Right atrium auricular region (tissue), 2 donors: Measurements from ENCODE around the gene SC5D. TPM values are rescaled to one million over a fixed set of nuclear protein-coding genes. Genes with fewer than 3 reads are reported as not detected.
A peak's percentile ranks its signal among the peaks of the same experiment; 100 is the strongest.

Source experiments
- DNase-seq: peaks from one replicate; pipeline ENCODE4 v3.0.0-alpha.2; 2019; ENCODE audit warnings: low spot score
- H3K27ac ChIP-seq, 2 donors: fragments of 200-600 bp; sonication (generic); 1 replicate in 1 of 2; 2 replicates in 1 of 2; pipeline ENCODE4 v1.5.1; 2016 to 2019
- H3K27me3 ChIP-seq, 2 donors: fragments of 200-600 bp; sonication (generic); one replicate each; pipeline versions ENCODE4 v1.5.1 to v1.6.0; 2017 to 2019
- H3K36me3 ChIP-seq: fragments of 200-600 bp; sonication (generic); one replicate; pipeline ENCODE4 v1.5.1; 2016
- H3K4me1 ChIP-seq, 2 donors: fragments of 200-600 bp; sonication (generic); one replicate each; pipeline versions ENCODE4 v1.5.1 to v1.6.0; 2017 to 2019
- H3K4me3 ChIP-seq, 2 donors: fragments of 200-600 bp; sonication (generic); 1 replicate in 1 of 2; 2 replicates in 1 of 2; pipeline ENCODE4 v1.5.1; 2017 to 2019; ENCODE audit warnings: mild to moderate bottlenecking in 1 of 2, moderate library complexity in 1 of 2
- H3K9me3 ChIP-seq, 2 donors: fragments of 200-600 bp; sonication (generic); one replicate each; pipeline ENCODE4 v1.5.1; 2019
- CTCF ChIP-seq, 2 donors: fragments of 200-600 bp; sonication (generic); IDR thresholded peaks; one replicate each; pipeline ENCODE4 v1.5.1; 2019; ENCODE audit warnings: antibody characterized with exemption in 2 of 2
- total RNA-seq, 2 donors: library from RNA; depleted of rRNA; stranded (reverse); fragments of >200 nt; gene quantifications; one replicate each; pipeline ENCODE4 v1.1.0, GENCODE V29; 2016

Gene SC5D
- total RNA-seq, 2 donors from 2014 or later, result 21.6 to 22.1 TPM

- TF ChIP-seq CTCF (IDR thresholded peaks at IDR 0.05), result no peak
- Histone ChIP-seq H3K27ac (no peak overlapping the region), H3K9me3 (no peaks in the 10 kb centered on the region), H3K27me3 (no peaks in the 10 kb centered on the region), H3K36me3 (no peaks in the 10 kb centered on the region), H3K4me1 (no peaks in the 10 kb centered on the region), H3K4me3 (no peak overlapping the region)
- DNase-seq, result no peak
Measured at GRCh38 chr11:121281698-121282097, 10.9 kb upstream of the SC5D start.

GRCh38 chr11:121282386-121282785, 10.2 kb upstream of the SC5D start:
- H3K9me3 ChIP-seq, result no peaks in the 10 kb centered on the region
- no peak overlapping the region for H3K27ac ChIP-seq
- TF ChIP-seq CTCF (IDR thresholded peaks at IDR 0.05), result no peak
- H3K36me3 ChIP-seq, result no peaks in the 10 kb centered on the region
- no peak for DNase-seq
- no peaks in the 10 kb centered on the region for H3K4me1 ChIP-seq
- no peak overlapping the region for H3K4me3 ChIP-seq
- H3K27me3 ChIP-seq, result no peaks in the 10 kb centered on the region

GRCh38 chr11:121282886-121283502, 9.6 kb upstream of the SC5D start:
- Histone ChIP-seq H3K9me3 (no peaks in the 10 kb centered on the region), H3K27ac (no peak overlapping the region), H3K27me3 (no peaks in the 10 kb centered on the region), H3K4me1 (no peaks in the 10 kb centered on the region), H3K4me3 (no peak overlapping the region), H3K36me3 (no peaks in the 10 kb centered on the region)
- no peak for TF ChIP-seq CTCF (IDR thresholded peaks at IDR 0.05)
- DNase-seq, result no peak

- H3K4me1 ChIP-seq, result peaks cover 0 to 19% of the 10 kb centered on the region in 2 donors
- no peaks in the 10 kb centered on the region for H3K9me3 ChIP-seq
- no peak for TF ChIP-seq CTCF (IDR thresholded peaks at IDR 0.05)
- no peaks in the 10 kb centered on the region for H3K36me3 ChIP-seq
- no peaks in the 10 kb centered on the region for H3K27me3 ChIP-seq
- H3K4me3 ChIP-seq, result no peak overlapping the region
- no peak for DNase-seq
- H3K27ac ChIP-seq, result no peak overlapping the region
Measured at GRCh38 chr11:121291319-121291718, 1.3 kb upstream of the SC5D start.

GRCh38 chr11:121291896-121292494, 576 bp upstream of the SC5D start:
- DNase-seq, result peak; percentile 59
- H3K9me3 ChIP-seq, result no peaks in the 10 kb centered on the region
- peaks cover 0 to 19% of the 10 kb centered on the region in 2 donors for H3K4me1 ChIP-seq
- no peaks in the 10 kb centered on the region for H3K27me3 ChIP-seq
- peak overlapping the region; percentile 91 to 95 for H3K27ac ChIP-seq
- no peak for TF ChIP-seq CTCF (IDR thresholded peaks at IDR 0.05)
- H3K36me3 ChIP-seq, result no peaks in the 10 kb centered on the region
- H3K4me3 ChIP-seq, result peak overlapping the region; percentile 76 to 90

- Histone ChIP-seq H3K9me3 (no peaks in the 10 kb centered on the region), H3K4me1 (peaks cover 0 to 19% of the 10 kb centered on the region in 2 donors), H3K27me3 (no peaks in the 10 kb centered on the region), H3K36me3 (no peaks in the 10 kb centered on the region), H3K27ac (peak overlapping the region; percentile 91 to 95), H3K4me3 (peak overlapping the region; percentile 76 to 90)
- TF ChIP-seq CTCF (IDR thresholded peaks at IDR 0.05), result no peak
- DNase-seq, result no peak
Measured at GRCh38 chr11:121293288-121293594, 670 bp downstream of the SC5D start.
